GM18861 (cell line): Measurements from ENCODE around the gene IQGAP3.
A peak's percentile ranks its signal among the peaks of the same experiment; 100 is the strongest.
"Not testable (repeated sequence)": the region's sequence is repeated elsewhere in the genome, so short reads cannot be mapped to it uniquely, and the experiment has no call there.

Source experiments
- ATAC-seq: cut with Tn5 transposase; IDR thresholded peaks from one replicate; pipeline ENCODE4 v1.9.1; 2021; ENCODE audit not compliant: unreplicated experiment

IQGAP3 gene, protein sequence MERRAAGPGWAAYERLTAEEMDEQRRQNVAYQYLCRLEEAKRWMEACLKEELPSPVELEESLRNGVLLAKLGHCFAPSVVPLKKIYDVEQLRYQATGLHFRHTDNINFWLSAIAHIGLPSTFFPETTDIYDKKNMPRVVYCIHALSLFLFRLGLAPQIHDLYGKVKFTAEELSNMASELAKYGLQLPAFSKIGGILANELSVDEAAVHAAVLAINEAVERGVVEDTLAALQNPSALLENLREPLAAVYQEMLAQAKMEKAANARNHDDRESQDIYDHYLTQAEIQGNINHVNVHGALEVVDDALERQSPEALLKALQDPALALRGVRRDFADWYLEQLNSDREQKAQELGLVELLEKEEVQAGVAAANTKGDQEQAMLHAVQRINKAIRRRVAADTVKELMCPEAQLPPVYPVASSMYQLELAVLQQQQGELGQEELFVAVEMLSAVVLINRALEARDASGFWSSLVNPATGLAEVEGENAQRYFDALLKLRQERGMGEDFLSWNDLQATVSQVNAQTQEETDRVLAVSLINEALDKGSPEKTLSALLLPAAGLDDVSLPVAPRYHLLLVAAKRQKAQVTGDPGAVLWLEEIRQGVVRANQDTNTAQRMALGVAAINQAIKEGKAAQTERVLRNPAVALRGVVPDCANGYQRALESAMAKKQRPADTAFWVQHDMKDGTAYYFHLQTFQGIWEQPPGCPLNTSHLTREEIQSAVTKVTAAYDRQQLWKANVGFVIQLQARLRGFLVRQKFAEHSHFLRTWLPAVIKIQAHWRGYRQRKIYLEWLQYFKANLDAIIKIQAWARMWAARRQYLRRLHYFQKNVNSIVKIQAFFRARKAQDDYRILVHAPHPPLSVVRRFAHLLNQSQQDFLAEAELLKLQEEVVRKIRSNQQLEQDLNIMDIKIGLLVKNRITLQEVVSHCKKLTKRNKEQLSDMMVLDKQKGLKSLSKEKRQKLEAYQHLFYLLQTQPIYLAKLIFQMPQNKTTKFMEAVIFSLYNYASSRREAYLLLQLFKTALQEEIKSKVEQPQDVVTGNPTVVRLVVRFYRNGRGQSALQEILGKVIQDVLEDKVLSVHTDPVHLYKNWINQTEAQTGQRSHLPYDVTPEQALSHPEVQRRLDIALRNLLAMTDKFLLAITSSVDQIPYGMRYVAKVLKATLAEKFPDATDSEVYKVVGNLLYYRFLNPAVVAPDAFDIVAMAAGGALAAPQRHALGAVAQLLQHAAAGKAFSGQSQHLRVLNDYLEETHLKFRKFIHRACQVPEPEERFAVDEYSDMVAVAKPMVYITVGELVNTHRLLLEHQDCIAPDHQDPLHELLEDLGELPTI (N-terminal part only)

DNA sequence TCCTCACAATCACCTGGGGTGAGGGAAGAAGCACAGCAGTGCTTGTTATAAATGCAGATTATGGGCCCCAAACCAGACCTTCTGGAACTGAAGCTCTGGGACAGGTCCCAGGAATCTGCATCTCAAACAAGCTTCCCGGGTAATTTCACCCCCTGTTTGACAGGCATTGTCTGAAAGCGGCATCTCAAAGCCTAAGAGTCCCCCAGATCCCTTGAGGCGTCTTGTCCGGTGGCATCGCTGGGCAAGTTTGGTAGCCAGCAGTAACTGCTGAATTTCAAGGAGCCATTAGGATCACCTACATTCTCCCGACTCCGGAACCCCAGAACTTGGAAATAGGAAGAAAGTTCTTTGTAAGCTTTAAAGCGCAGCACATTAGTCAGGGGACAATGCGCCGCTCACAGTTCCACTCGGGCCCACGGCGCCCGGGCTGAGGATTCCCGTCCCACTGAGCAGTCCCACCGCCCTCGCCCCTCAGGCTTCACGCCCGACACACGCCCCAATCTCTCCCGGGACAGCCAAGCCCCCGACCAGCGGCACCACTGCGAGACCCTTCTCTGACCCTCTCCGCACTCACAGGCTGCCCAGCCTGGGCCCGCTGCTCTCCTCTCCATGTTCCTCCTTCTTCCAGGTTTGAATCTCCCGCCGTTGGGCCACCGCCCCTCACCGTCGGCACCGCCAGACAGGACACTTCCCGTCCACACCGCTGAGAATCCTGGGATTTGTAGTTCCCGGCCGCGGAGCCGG, at the start of gene IQGAP3:
Gene IQGAP3 (minus strand): TSS at position 647 of the 744 bp plus-strand sequence. CDS start 36 bp downstream, at position 611.
- no peak for ATAC-seq

DNA sequence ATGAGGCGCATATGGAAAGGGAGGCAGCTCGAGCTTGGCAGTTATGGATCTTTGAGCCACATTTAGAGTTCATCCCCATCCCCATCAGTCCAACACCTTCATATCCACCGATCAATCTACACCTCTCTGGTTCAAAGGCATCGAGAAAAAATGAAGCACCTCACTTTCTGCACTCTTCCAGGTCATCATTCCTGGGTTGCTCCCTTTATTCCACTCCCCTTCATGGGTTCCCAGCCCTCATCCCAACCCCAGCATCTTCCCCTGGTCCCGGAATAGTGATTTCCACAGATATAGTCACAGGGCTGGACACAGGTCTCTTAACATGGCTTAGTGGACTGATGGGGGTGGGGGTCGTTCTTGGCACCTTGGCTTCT, 47.2 kb upstream of the IQGAP3 start:
- no peak for ATAC-seq

DNA sequence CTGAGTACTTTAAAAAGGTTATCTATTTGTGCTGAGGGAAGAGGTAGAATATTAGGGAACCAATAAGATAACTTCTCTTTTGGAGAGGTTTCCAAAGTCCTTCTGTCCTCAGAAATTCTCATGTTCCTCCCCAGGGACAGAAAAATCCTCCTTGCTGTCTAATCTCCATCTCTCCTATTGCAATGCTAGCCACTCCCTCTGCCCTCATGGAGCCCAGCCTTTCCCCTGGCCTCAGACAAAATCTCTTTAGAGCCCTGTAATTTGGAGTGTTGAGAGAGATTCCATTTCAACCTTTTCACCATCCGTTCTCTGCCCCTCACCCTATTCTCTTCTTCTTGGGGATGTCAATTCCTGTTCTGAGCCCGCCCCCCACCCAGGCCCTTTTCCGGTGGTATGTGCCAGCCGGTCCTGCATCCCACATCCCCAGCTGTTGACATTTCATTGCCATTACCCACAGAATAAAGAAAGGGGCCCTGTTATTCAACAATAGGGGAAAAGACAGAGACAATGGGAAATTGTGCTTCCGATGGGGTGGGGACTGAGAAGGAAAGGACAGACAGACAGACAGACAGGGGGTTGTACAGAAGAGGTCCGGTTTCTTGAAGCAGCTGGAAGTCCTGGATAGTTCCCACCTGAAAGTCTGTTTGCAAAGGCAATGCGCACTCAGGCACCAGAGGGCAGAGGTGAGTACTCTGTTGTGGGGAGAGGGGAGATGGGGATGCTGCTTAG, 46.7 kb upstream of the IQGAP3 start, which contains the start of gene HAPLN2:
Gene HAPLN2 (plus strand): TSS at position 563 of the 729 bp plus-strand sequence. CDS start 4,076 bp downstream, outside the sequence.
- no peak for ATAC-seq

DNA sequence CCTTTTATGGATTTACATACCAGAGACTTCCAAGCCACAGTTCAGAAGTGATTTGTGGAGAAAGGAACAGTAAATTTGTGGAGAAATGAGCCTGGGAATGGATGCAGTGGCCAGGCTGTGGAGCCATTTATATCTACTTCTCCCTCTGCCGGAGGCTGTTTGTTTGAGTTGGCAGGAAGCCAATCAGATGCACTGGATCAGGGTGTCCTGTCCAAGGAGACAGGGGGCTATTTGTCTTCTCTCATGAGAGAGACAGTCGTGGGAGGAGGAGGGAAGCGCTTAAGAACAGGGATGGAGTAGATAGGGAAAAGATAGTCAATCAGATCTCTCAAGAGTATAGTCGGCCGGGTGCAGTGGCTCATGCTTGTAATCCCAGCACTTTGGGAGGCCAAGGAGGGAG, 44.1 kb upstream of the IQGAP3 start:
- ATAC-seq, result no peak

DNA sequence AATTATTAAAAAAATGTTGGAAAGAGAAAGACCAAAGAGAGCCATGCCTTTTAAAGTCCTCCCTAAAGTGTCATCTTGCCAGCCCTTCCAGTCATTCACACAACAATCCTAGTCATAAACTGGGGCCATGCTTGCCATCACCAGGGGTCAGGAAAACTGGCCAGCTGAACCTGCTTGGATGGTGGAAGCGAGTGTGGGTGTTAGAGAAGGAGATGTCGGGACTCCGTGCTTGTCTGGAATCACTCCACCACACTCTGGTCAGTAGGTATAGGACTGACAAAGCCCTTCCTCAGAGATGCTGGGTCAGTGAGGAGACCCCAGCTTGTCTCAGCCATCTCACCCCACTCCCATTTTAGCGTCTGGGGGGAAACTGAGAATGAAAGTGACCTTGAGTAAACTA, 43.6 kb upstream of the IQGAP3 start:
- ATAC-seq, result no peak

DNA sequence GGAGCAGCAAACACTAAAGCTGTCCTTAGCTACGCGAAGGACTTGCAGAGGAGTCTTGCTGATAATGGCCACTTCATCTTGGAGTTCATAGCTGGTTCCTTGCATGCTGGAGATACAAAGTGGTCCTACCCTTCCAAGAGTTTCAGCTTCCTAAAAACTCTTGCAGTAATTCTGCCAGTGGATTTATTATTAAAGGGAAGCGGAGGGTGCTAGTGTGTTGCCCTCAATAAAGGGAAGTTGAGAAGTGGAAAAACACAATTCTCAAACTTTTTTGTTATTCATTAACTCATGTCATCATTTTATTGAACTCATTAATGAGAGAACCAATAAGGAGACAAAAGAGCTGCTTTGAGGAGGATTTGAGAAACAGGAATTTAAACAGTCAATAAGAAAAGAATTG, 40.3 kb upstream of the IQGAP3 start:
- ATAC-seq, result no peak

DNA sequence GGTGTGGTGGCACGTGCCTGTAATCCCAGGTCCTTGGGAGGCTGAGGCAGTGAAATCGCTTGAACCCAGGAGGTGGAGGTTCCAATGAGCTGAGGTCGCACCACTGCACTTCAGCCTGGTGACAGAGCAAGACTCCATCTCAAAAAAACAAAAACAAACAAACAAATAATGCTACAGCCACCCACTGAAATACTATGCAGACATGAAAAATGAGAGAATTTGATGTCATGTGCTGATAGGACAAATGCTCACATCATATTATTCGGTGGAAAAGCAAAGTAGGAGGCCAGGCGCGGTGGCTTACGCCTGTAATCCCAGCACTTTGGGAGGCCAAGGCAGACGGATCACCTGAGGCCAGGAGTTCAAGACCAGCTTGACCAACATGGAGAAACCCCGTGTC, 37.7 kb upstream of the IQGAP3 start:
- not testable (repeated sequence) for ATAC-seq

DNA sequence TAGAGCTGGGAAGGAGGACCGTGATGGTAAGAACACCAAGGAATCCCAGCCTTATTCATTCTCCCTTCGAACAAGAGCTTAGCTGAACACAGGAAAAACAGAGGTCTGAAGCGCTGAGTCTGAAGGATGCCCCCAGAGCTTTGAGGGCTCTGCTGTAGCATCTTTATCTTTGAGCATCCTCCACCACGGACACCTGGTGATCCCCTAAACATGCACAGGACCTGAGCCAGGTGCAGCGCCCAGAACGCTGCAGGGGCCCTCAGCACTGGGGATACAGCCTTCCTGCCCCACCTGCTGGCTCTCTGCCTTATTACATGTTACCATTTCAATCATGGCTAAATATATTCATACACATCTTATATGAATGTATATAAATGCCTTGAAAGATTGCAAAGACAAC, 36.6 kb upstream of the IQGAP3 start:
- peak; percentile 46 for ATAC-seq

DNA sequence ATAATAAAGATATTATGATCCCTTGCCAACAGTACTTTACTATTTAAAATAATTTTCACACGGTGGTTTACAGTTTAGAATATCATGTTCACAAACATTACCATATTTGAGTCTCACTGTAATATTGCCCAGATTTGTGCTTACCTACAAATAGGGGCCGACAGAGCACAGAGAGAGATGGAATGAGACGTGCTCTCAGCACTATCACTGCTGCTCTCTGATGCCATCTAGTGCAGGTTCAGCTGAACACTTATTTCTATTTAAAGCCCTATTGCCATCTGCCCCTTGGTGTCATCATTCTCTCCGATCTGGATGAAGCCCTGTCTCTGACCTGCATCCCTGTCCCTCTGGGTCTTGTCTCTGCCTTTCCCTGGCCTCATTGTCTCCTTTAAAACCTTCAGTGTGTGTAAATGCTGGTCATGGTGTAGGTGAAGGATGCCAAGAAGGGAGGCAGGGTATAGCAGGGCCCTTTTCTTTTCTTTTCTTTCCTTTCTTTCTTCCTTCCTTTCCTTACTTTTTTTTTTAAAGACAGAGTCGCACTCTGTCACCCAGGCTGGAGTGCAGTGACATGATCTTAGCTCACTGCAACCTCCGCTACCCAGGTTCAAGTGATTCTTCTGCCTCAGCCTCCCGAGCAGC, 35.8 kb upstream of the IQGAP3 start:
- ATAC-seq, result peak; percentile 82

DNA sequence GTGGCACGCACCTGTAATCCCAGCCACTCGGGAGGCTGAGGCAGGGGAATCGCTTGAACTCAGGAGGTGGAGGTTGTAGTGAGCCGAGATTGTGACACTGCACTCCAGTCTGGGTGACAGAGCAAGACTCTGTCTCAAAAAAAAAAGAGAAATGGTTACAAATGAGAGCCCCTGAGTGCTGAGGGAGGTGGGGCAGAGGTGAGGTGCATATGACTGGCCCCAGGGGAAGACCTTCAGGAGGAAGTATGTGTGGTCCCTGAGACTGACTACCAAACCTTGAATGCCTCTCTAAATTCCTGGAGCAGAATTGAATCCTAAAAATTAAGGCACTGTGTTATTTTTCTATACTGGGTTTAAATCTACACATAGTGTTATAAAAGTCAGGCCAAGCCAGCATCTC, 35.0 kb upstream of the IQGAP3 start:
- ATAC-seq, result not testable (repeated sequence)

DNA sequence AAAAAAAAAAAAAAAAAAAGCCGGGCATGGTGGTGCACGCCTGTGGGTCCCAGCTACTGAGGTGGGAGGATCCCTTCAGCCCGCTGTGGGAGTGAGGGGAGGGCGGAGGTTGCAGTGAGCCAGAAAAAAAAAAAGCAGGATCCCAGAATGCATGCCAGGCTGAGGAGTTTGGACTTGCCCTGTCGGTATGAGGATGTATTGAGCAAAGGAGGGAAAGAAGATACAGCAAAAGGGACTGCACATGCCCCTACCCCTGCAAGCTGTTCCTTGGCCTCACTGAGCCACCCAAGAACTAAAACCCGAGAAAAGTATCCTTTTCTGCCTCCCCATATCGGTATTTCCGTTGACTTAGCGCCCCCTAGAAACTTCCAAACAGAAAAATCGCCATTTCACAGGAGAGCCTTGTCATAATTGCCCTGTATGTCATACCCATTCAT, 30.2 kb upstream of the IQGAP3 start:
- no peak for ATAC-seq

DNA sequence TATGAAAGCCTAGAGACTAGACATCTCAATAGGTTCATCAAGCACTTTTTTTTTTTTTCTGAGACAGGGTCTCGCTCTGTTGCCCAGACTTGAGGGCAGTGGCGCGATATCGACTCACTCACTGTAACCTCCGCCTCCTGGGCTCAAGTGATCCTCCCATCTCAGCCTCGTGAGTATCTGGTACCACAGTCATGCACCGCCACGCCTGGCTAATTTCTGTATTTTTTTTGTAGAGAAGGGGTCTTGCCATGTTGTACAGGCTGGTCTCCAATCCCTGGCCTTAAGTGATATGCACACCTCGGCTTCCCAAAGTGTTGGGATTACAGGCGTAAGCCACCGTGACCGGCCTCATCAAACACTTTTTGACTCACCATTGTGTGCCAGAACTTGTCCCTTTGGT, 29.5 kb upstream of the IQGAP3 start:
- peak; percentile 15 for ATAC-seq

DNA sequence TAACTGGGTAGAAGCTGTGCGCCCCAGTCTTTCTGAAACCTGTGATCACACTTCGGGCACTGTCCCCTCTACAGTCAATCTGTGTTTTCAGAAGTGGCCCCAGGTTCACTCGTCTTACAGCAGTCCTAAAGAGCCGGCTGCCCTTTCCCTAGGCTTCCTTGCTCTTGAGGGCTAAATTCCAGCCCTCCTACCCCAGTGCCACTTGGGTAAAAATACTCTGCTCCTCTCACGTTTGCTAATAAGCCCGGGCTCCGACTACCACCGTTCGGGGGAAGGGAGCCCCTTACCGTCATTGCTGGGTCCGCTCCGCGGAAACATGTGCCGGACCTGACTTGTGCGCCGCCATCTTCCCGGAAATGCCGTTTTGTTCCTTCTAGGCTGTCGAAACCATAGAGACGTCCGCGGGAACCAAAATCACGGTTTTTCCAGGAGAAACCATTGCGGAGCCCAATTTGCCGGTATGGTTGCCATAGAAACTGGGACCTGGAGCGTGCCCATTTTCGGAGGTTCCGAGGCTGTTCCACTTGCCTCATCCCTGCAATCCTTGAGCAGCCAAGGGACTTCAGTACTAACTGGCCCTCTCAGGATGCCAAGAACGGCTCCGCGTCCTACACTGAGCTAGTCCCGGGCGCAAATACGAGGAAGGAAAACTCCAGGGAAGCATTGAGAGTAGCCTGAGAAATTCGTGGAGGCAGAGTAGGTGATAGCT, 28.9 kb upstream of the IQGAP3 start, which contains the start of gene GPATCH4:
Gene GPATCH4 (minus strand): TSS at position 358 of the 709 bp plus-strand sequence.
- peak; percentile 47 for ATAC-seq

DNA sequence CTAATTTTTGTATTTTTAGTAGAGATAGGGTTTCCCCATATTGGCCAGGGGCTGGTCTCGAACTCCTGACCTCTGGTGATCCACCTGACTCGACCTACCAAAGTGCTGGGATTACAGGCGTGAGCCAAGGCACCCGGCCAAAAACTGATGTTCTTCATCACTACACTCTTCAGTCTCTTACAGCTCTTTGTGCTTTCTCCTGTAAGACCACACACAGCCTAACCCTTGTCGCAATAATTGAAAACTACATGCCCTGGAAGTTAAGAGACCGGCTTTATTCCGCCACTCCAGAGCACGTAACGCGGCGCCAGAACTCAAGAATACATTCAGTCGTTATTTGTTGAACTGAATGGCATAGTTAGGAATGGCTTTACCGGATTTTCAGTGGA, 28.4 kb upstream of the IQGAP3 start:
- no peak for ATAC-seq

DNA sequence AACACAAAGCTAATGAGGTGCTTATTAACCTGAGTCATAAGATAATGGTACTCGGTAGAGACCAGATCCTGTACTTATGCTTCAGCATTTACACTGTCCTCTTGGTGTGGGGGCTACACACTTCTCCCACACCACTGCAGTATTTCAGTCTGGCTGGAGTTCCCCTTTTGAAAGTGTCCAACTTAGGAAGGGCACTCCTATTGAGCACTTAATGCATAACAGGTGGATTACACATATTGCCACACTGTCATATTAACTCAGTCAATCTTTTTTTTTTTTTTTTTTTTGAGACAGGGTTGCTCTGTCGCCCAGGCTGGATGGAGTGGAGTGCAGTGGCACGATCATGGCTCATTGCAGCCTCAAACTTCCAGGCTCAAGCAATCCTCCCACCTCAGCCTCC, 27.4 kb upstream of the IQGAP3 start:
- ATAC-seq, result no peak

DNA sequence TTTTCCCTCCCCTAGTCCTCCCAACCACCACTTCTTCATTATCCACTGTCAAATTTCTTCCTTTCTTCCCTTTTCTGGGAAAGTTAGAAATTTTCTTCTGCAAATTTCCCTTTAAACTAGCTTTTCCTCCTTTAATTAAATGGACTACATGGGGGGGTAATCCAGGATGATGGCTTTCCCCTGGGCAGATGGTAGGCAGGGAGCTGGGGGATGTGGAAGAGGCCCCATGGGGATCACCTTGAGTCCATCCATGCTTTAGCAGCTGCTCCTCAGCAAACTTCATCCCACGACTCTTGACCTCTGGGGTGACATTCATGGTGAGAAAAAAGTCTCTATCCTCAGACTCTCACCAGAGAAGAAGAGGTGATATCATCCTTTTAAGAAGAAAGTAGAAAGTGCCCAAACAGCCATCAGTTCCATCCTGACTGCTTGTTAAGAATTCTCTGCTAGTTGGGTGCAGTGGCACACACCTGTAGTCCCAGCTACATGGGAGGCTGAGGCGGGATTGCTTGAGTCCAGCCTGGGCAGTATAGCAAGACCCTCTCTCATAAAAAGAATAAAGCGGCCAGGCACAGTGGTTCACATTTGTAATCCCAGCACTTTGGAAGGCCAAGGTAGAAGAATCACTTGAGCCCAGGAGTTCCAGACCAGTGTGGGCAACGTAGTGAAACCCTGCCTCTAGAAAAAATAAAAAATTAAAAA, 26.5 kb upstream of the IQGAP3 start:
- no peak for ATAC-seq

DNA sequence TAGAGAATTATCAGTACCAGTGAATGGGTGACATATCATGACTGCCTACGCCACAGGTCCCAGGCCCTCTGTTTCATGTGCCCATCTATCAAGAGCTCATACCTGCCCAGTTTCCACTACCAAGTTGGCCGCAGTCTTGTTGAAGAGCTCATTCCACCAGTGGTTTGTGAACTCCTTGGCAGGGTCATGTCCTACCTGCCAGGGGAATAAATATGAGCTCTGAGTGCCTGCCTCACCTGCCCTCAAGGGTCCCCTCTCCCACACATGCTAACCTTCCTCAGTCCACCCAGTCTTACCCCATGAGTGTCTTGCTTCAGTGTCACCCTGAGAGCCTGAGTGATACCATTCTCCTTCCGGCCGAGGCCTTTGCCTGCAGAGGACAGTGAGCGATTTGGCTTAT, 25.8 kb upstream of the IQGAP3 start:
- no peak for ATAC-seq

DNA sequence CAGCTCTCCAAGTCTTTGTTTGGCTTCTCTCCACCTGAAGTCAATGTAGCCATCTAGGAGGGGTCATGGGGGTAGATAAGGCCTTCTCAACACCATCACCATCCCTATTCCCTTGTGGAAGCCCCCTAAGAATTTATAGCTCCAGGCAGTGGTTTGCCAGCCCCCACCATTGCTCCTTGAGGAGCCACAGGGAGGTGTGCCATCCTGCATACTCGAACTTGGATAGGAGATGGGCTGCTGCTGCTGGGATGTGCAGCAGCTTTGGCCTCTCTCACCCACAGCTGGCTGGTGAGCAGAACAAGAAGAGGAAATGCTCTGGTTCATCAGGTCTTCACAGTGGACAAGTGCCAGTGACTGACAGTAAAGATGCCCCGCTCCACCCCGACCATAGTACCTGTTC, 24.1 kb upstream of the IQGAP3 start:
- no peak for ATAC-seq
